ENCODE measurements around the gene OSBPL5. TPM values are rescaled to one million over a fixed set of nuclear protein-coding genes. Genes with fewer than 3 reads are reported as not detected.

Gene OSBPL5
- polyA plus RNA-seq, 3 donors, result 3.1 to 30.3 (median 6.8) TPM

DNA sequence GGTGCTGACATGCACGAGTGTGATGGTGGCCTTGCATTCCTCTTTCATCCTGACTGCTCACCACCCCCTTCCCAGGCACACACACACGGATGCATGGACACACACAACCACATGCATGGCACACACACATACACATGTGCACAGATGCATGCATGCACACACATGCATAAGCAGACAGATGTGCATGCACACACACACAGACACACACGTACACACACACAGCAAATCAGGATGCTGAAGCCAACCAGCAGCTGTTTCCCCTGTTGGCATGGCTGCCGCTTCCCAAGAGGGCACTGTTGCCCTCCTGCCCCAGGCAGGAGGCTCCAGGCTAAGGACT is 15.3 kb downstream of the OSBPL5 start:
- DNase-seq, result no peak
- Histone ChIP-seq H3K79me2 (ENCODE audit: insufficient read depth, low read length) (peaks cover 99% of the 10 kb centered on the region), H3K9me3 (replicated peaks in 1 of 2; ENCODE audit: control insufficient read depth in 1 of 2, insufficient read depth in 1 of 2, low read length in 2 of 2) (no peaks in the 10 kb centered on the region), H3K9ac (ENCODE audit: insufficient read depth, low read length, poor library complexity, severe bottlenecking) (no peak overlapping the region), H4K20me1 (ENCODE audit: insufficient read depth, low read length) (peaks cover 98% of the 10 kb centered on the region), H3K27me3 (ENCODE audit: control insufficient read depth in 2 of 2, insufficient read depth in 2 of 2, low read length in 2 of 2) (no peaks in the 10 kb centered on the region), H2AFZ (ENCODE audit: insufficient read depth, low read depth, low read length, poor library complexity, severe bottlenecking) (no peak overlapping the region), H3K4me2 (replicated peaks; ENCODE audit: extremely low read depth, low read length, poor library complexity, severe bottlenecking) (no peak overlapping the region), H3K4me3 (replicated peaks in 1 of 3; ENCODE audit: low read depth in 2 of 3, low read length in 3 of 3) (no peak overlapping the region), H3K27ac (ENCODE audit: low read depth in 1 of 2, low read length in 2 of 2) (no peak overlapping the region), H3K4me1 (ENCODE audit: control insufficient read depth in 1 of 2, insufficient read depth in 2 of 2, low read length in 2 of 2) (peaks cover 20 to 21% of the 10 kb centered on the region in 2 donors), H3K36me3 (replicated peaks in 1 of 2; ENCODE audit: control insufficient read depth in 1 of 2, insufficient read depth in 2 of 2, low read length in 2 of 2) (peaks cover 16 to 61% of the 10 kb centered on the region in 2 donors)
- Mint-ChIP-seq H3K4me1 (peaks cover 33% of the 10 kb centered on the region), H3K27ac (no peak overlapping the region), H3K4me3 (no peak overlapping the region), H3K36me3 (peaks cover 32 to 53% of the 10 kb centered on the region in 2 donors), H3K9me3 (peaks cover 0 to 2% (median 0%) of the 10 kb centered on the region in 7 donors), H3K27me3 (ENCODE audit: low read depth in 3 of 3) (no peaks in the 10 kb centered on the region)
- 67% methylated on average over 4 of the region's 4 CpGs for WGBS (ENCODE audit: insufficient coverage)
- intact Hi-C loops (cut with micrococcal nuclease), result no loop called here
- TF ChIP-seq, protein P1, sequence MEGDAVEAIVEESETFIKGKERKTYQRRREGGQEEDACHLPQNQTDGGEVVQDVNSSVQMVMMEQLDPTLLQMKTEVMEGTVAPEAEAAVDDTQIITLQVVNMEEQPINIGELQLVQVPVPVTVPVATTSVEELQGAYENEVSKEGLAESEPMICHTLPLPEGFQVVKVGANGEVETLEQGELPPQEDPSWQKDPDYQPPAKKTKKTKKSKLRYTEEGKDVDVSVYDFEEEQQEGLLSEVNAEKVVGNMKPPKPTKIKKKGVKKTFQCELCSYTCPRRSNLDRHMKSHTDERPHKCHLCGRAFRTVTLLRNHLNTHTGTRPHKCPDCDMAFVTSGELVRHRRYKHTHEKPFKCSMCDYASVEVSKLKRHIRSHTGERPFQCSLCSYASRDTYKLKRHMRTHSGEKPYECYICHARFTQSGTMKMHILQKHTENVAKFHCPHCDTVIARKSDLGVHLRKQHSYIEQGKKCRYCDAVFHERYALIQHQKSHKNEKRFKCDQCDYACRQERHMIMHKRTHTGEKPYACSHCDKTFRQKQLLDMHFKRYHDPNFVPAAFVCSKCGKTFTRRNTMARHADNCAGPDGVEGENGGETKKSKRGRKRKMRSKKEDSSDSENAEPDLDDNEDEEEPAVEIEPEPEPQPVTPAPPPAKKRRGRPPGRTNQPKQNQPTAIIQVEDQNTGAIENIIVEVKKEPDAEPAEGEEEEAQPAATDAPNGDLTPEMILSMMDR (IDR thresholded peaks at IDR 0.05), result no peak

DNA sequence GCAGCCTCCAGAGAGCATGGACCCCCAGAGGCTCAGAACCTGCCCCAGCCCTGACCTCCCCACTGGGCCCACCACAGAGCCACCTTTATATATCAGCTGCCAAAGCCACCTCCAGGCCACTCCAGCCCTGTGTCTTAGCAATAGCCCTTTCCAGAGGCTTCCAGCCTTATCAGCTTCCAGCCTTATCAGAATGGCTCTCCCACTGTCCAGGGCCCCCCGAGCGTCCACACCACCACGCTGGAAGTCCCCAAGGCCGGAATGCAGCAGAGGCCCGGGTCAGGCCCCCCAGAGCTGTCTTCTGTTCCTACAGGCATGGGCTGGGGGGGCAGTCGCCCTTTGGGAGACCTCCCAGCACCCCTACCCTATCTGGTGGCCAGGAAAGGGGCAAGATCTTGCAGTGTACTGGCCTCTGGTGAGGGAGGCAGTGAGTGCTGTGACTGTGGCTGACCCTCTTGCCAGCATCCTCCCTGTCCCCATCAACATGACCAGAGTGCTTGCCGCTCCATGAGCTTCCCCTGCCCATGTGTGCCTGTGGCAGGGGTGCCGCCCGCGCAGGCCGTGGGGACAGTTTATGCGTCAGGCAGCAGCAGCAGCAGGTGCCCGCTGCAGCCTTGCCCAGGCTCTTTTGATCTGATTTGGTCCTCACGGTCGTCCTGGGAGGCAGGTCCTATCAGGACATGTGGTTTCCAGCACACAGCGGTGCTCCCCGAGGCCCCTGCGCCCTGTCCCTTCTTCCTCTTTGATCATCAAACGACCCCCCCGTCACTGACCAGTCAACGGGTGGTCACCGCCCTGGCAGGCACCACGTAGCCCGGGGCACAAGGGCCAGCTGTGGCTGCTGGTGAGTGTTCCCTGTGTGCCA is 15.9 kb downstream of the OSBPL5 start:
- DNase-seq, result no peak
- Histone ChIP-seq H3K36me3 (replicated peaks in 1 of 2; ENCODE audit: control insufficient read depth in 1 of 2, insufficient read depth in 2 of 2, low read length in 2 of 2) (peaks cover 16 to 61% of the 10 kb centered on the region in 2 donors), H3K4me2 (replicated peaks; ENCODE audit: extremely low read depth, low read length, poor library complexity, severe bottlenecking) (no peak overlapping the region), H3K79me2 (ENCODE audit: insufficient read depth, low read length) (peaks cover 99% of the 10 kb centered on the region), H2AFZ (ENCODE audit: insufficient read depth, low read depth, low read length, poor library complexity, severe bottlenecking) (no peak overlapping the region), H3K4me1 (ENCODE audit: control insufficient read depth in 1 of 2, insufficient read depth in 2 of 2, low read length in 2 of 2) (peaks cover 14 to 15% of the 10 kb centered on the region in 2 donors), H3K4me3 (replicated peaks in 1 of 3; ENCODE audit: low read depth in 2 of 3, low read length in 3 of 3) (no peak overlapping the region), H4K20me1 (ENCODE audit: insufficient read depth, low read length) (peaks cover 100% of the 10 kb centered on the region), H3K27ac (ENCODE audit: low read depth in 1 of 2, low read length in 2 of 2) (no peak overlapping the region), H3K27me3 (ENCODE audit: control insufficient read depth in 2 of 2, insufficient read depth in 2 of 2, low read length in 2 of 2) (no peaks in the 10 kb centered on the region), H3K9me3 (replicated peaks in 1 of 2; ENCODE audit: control insufficient read depth in 1 of 2, insufficient read depth in 1 of 2, low read length in 2 of 2) (no peaks in the 10 kb centered on the region), H3K9ac (ENCODE audit: insufficient read depth, low read length, poor library complexity, severe bottlenecking) (no peak overlapping the region)
- TF ChIP-seq, protein P1 (IDR thresholded peaks at IDR 0.05), result no peak
- WGBS (ENCODE audit: insufficient coverage), result 86% methylated on average over 23 of the region's 24 CpGs
- peak overlapping the region in 2 of 7 donors; percentile 2 to 20 for H3K27ac Mint-ChIP-seq
- H3K36me3 Mint-ChIP-seq, result peaks cover 32 to 55% of the 10 kb centered on the region in 2 donors
- peaks cover 0 to 2% (median 0%) of the 10 kb centered on the region in 7 donors for H3K9me3 Mint-ChIP-seq
- H3K27me3 Mint-ChIP-seq (ENCODE audit: low read depth in 3 of 3), result no peaks in the 10 kb centered on the region
- no peak overlapping the region for H3K4me3 Mint-ChIP-seq
- intact Hi-C loops (cut with micrococcal nuclease), result no loop called here
- peaks cover 28% of the 10 kb centered on the region for H3K4me1 Mint-ChIP-seq
